Skeletal muscle tissue (tissue), 4 donors: ENCODE measurements around the gene GABBR2. TPM values are rescaled to one million over a fixed set of nuclear protein-coding genes. Genes with fewer than 3 reads are reported as not detected.

Experiments
- H3K27ac ChIP-seq: one replicate; pipeline ENCODE4 v1.7.0; 2013; ENCODE audit warnings: mild to moderate bottlenecking, low read depth, low read length, inconsistent platforms
- H3K27me3 ChIP-seq, 3 donors: one replicate each; pipeline ENCODE4 v1.7.0; 2013; ENCODE audit warnings: low read length in 3 of 3; ENCODE audit not compliant: control insufficient read depth in 3 of 3, insufficient read depth in 3 of 3
- H3K36me3 ChIP-seq, 3 donors: one replicate each; pipeline ENCODE4 v1.7.0; 2013; ENCODE audit warnings: low read length in 3 of 3; ENCODE audit not compliant: control insufficient read depth in 3 of 3, insufficient read depth in 3 of 3
- H3K4me1 ChIP-seq, 3 donors: one replicate each; pipeline ENCODE4 v1.7.0; 2013; ENCODE audit warnings: low read length in 3 of 3, mild to moderate bottlenecking in 3 of 3; ENCODE audit not compliant: control insufficient read depth in 3 of 3, insufficient read depth in 3 of 3
- H3K4me3 ChIP-seq, 3 donors: one replicate each; pipeline ENCODE4 v1.7.0; 2013; ENCODE audit warnings: low read length in 3 of 3
- H3K9ac ChIP-seq, 3 donors: one replicate each; pipeline ENCODE4 v1.7.0; 2013; ENCODE audit warnings: low read length in 3 of 3, mild to moderate bottlenecking in 3 of 3, moderate library complexity in 2 of 3, low read depth in 1 of 3
- H3K9me3 ChIP-seq, 3 donors: one replicate each; pipeline ENCODE4 v1.7.0; 2013; ENCODE audit warnings: low read length in 3 of 3; ENCODE audit not compliant: control insufficient read depth in 3 of 3
- total RNA-seq: library from RNA; depleted of rRNA; stranded (reverse); fragments of >200 nt; gene quantifications from one replicate; pipeline ENCODE4 v1.2.3, GENCODE V29; 2014
- donor health status: Osteomylitis.

The GABBR2 gene
- total RNA-seq, 1 donor from 2014 or later: under 0.01 TPM

- H3K36me3 ChIP-seq: no peaks in the 10 kb centered on the region
Observed at GRCh38 chr9:98312365-98312764, 396.4 kb downstream of the GABBR2 start.

GRCh38 chr9:98311541-98311940, 397.2 kb downstream of the GABBR2 start:
- H3K27me3 ChIP-seq: peaks cover 0 to 9% (median 0%) of the 10 kb centered on the region in 3 donors
- H3K4me3 ChIP-seq: no peak overlapping the region
- H3K36me3 ChIP-seq: no peaks in the 10 kb centered on the region
- no peak overlapping the region for H3K27ac ChIP-seq
- no peaks in the 10 kb centered on the region for H3K9me3 ChIP-seq
- H3K4me1 ChIP-seq: no peaks in the 10 kb centered on the region
- no peak overlapping the region for H3K9ac ChIP-seq

More at GRCh38 chr9:98312365-98312764, 396.4 kb downstream of the GABBR2 start:
- Histone ChIP-seq H3K27ac (no peak overlapping the region), H3K9ac (no peak overlapping the region), H3K9me3 (no peaks in the 10 kb centered on the region), H3K4me3 (no peak overlapping the region), H3K27me3 (peaks cover 0 to 9% (median 0%) of the 10 kb centered on the region in 3 donors), H3K4me1 (no peaks in the 10 kb centered on the region)

GRCh38 chr9:98310752-98311392, 397.9 kb downstream of the GABBR2 start:
- no peak overlapping the region for H3K4me3 ChIP-seq
- peaks cover 0 to 9% (median 0%) of the 10 kb centered on the region in 3 donors for H3K27me3 ChIP-seq
- H3K9ac ChIP-seq: no peak overlapping the region
- H3K36me3 ChIP-seq: no peaks in the 10 kb centered on the region
- no peaks in the 10 kb centered on the region for H3K4me1 ChIP-seq
- no peaks in the 10 kb centered on the region for H3K9me3 ChIP-seq
- H3K27ac ChIP-seq: no peak overlapping the region

GRCh38 chr9:98306384-98307145, 402.2 kb downstream of the GABBR2 start:
- Histone ChIP-seq H3K27ac (no peak overlapping the region), H3K9me3 (no peaks in the 10 kb centered on the region), H3K27me3 (no peaks in the 10 kb centered on the region), H3K36me3 (no peaks in the 10 kb centered on the region), H3K4me1 (no peaks in the 10 kb centered on the region), H3K4me3 (no peak overlapping the region), H3K9ac (no peak overlapping the region)

GRCh38 chr9:98304381-98304780, 404.4 kb downstream of the GABBR2 start:
- Histone ChIP-seq H3K36me3 (no peaks in the 10 kb centered on the region), H3K4me1 (no peaks in the 10 kb centered on the region), H3K4me3 (no peak overlapping the region), H3K27me3 (no peaks in the 10 kb centered on the region), H3K9me3 (no peaks in the 10 kb centered on the region), H3K9ac (no peak overlapping the region), H3K27ac (no peak overlapping the region)

GRCh38 chr9:98303633-98304125, 405.1 kb downstream of the GABBR2 start:
- H3K4me3 ChIP-seq: no peak overlapping the region
- H3K9ac ChIP-seq: no peak overlapping the region
- H3K27ac ChIP-seq: no peak overlapping the region
- no peaks in the 10 kb centered on the region for H3K4me1 ChIP-seq
- no peaks in the 10 kb centered on the region for H3K27me3 ChIP-seq
- H3K9me3 ChIP-seq: no peaks in the 10 kb centered on the region
- no peaks in the 10 kb centered on the region for H3K36me3 ChIP-seq

GRCh38 chr9:98302938-98303632, 405.6 kb downstream of the GABBR2 start:
- H3K4me3 ChIP-seq: no peak overlapping the region
- H3K4me1 ChIP-seq: no peaks in the 10 kb centered on the region
- no peaks in the 10 kb centered on the region for H3K9me3 ChIP-seq
- no peaks in the 10 kb centered on the region for H3K27me3 ChIP-seq
- H3K36me3 ChIP-seq: no peaks in the 10 kb centered on the region
- H3K9ac ChIP-seq: no peak overlapping the region
- no peak overlapping the region for H3K27ac ChIP-seq

- H3K27ac ChIP-seq: no peak overlapping the region
- H3K9ac ChIP-seq: no peak overlapping the region
- no peaks in the 10 kb centered on the region for H3K4me1 ChIP-seq
- no peak overlapping the region for H3K4me3 ChIP-seq
- H3K27me3 ChIP-seq: no peaks in the 10 kb centered on the region
- no peaks in the 10 kb centered on the region for H3K9me3 ChIP-seq
- no peaks in the 10 kb centered on the region for H3K36me3 ChIP-seq
Observed at GRCh38 chr9:98302150-98302549, 406.6 kb downstream of the GABBR2 start.

GRCh38 chr9:98300611-98301010, 408.1 kb downstream of the GABBR2 start:
- no peak overlapping the region for H3K9ac ChIP-seq
- H3K4me3 ChIP-seq: no peak overlapping the region
- no peaks in the 10 kb centered on the region for H3K36me3 ChIP-seq
- no peaks in the 10 kb centered on the region for H3K9me3 ChIP-seq
- no peaks in the 10 kb centered on the region for H3K27me3 ChIP-seq
- H3K27ac ChIP-seq: no peak overlapping the region
- H3K4me1 ChIP-seq: no peaks in the 10 kb centered on the region

- H3K36me3 ChIP-seq: no peaks in the 10 kb centered on the region
- no peak overlapping the region for H3K9ac ChIP-seq
- no peak overlapping the region for H3K27ac ChIP-seq
- no peak overlapping the region for H3K4me3 ChIP-seq
- H3K9me3 ChIP-seq: no peaks in the 10 kb centered on the region
- H3K27me3 ChIP-seq: no peaks in the 10 kb centered on the region
- H3K4me1 ChIP-seq: no peaks in the 10 kb centered on the region
Observed at GRCh38 chr9:98298476-98298875, 410.3 kb downstream of the GABBR2 start.
